ENCODE results near the gene RERE.

RERE gene

GRCh38 chr1:8421721-8422120 is 395.7 kb downstream of the RERE start:
- Histone ChIP-seq H3K36me3 (0 out of 2 replicates have a peak, but pooled peaks cover 3% of the 10 kb centered on the region), H3K4me1 (peaks cover 4% of the 10 kb centered on the region; the same call in 1 of the 2 replicates), H3K27me3 (no peaks in the 10 kb centered on the region), H3K9me3 (no peaks in the 10 kb centered on the region), H3K4me3 (ENCODE audit: low read depth, low read length) (no peak overlapping the region)
- DNase-seq = no peak
- TF ChIP-seq, protein P1, sequence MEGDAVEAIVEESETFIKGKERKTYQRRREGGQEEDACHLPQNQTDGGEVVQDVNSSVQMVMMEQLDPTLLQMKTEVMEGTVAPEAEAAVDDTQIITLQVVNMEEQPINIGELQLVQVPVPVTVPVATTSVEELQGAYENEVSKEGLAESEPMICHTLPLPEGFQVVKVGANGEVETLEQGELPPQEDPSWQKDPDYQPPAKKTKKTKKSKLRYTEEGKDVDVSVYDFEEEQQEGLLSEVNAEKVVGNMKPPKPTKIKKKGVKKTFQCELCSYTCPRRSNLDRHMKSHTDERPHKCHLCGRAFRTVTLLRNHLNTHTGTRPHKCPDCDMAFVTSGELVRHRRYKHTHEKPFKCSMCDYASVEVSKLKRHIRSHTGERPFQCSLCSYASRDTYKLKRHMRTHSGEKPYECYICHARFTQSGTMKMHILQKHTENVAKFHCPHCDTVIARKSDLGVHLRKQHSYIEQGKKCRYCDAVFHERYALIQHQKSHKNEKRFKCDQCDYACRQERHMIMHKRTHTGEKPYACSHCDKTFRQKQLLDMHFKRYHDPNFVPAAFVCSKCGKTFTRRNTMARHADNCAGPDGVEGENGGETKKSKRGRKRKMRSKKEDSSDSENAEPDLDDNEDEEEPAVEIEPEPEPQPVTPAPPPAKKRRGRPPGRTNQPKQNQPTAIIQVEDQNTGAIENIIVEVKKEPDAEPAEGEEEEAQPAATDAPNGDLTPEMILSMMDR (IDR thresholded peaks at IDR 0.05; ENCODE audit: low read depth, low read length) = no peak

- Histone ChIP-seq H3K4me3 (ENCODE audit: low read depth, low read length) (no peak overlapping the region), H3K27me3 (no peaks in the 10 kb centered on the region), H3K9me3 (no peaks in the 10 kb centered on the region), H3K36me3 (0 out of 2 replicates have a peak, but pooled peaks cover 3% of the 10 kb centered on the region), H3K4me1 (peaks cover 4% of the 10 kb centered on the region; the same call in 1 of the 2 replicates)
- no peak for DNase-seq
- TF ChIP-seq, protein P1 (IDR thresholded peaks at IDR 0.05; ENCODE audit: low read depth, low read length) = no peak
These were observed 397.1 kb downstream of the RERE start for GRCh38 chr1:8420318-8420717.

- H3K36me3 ChIP-seq = 0 out of 2 replicates have a peak, but pooled peaks cover 3% of the 10 kb centered on the region
- peaks cover 4% of the 10 kb centered on the region; the same call in 1 of the 2 replicates for H3K4me1 ChIP-seq
These were observed 397.6 kb downstream of the RERE start for GRCh38 chr1:8419861-8420260.

GRCh38 chr1:8419172-8419571 is 398.3 kb downstream of the RERE start:
- H3K36me3 ChIP-seq = 0 out of 2 replicates have a peak, but pooled peaks cover 3% of the 10 kb centered on the region
- no peaks in the 10 kb centered on the region for H3K27me3 ChIP-seq
- 0 out of 2 replicates have a peak, but pooled peaks cover 4% of the 10 kb centered on the region for H3K4me1 ChIP-seq
- TF ChIP-seq, protein P1 (IDR thresholded peaks at IDR 0.05; ENCODE audit: low read depth, low read length) = no peak
- no peak overlapping the region for H3K4me3 ChIP-seq (ENCODE audit: low read depth, low read length)
- H3K9me3 ChIP-seq = no peaks in the 10 kb centered on the region
- DNase-seq = no peak

More at GRCh38 chr1:8419861-8420260, 397.6 kb downstream of the RERE start:
- H3K9me3 ChIP-seq = no peaks in the 10 kb centered on the region
- H3K4me3 ChIP-seq (ENCODE audit: low read depth, low read length) = no peak overlapping the region
- DNase-seq = no peak
- TF ChIP-seq, protein P1 (IDR thresholded peaks at IDR 0.05; ENCODE audit: low read depth, low read length) = no peak
- H3K27me3 ChIP-seq = no peaks in the 10 kb centered on the region

GRCh38 chr1:8418301-8418700 is 399.1 kb downstream of the RERE start:
- H3K27me3 ChIP-seq = no peaks in the 10 kb centered on the region
- TF ChIP-seq, protein P1 (IDR thresholded peaks at IDR 0.05; ENCODE audit: low read depth, low read length) = no peak
- no peak overlapping the region for H3K4me3 ChIP-seq (ENCODE audit: low read depth, low read length)
- DNase-seq = no peak
- 0 out of 2 replicates have a peak, but pooled peaks cover 4% of the 10 kb centered on the region for H3K4me1 ChIP-seq
- 0 out of 2 replicates have a peak, but pooled peaks cover 3% of the 10 kb centered on the region for H3K36me3 ChIP-seq
- H3K9me3 ChIP-seq = no peaks in the 10 kb centered on the region

GRCh38 chr1:8417625-8418024 is 399.8 kb downstream of the RERE start:
- TF ChIP-seq, protein P1 (IDR thresholded peaks at IDR 0.05; ENCODE audit: low read depth, low read length) = no peak
- 0 out of 2 replicates have a peak, but pooled peaks cover 3% of the 10 kb centered on the region for H3K36me3 ChIP-seq
- no peak overlapping the region for H3K4me3 ChIP-seq (ENCODE audit: low read depth, low read length)
- no peak for DNase-seq
- H3K27me3 ChIP-seq = no peaks in the 10 kb centered on the region
- 0 out of 2 replicates have a peak, but pooled peaks cover 4% of the 10 kb centered on the region for H3K4me1 ChIP-seq
- no peaks in the 10 kb centered on the region for H3K9me3 ChIP-seq
